Neural progenitor cell (in vitro differentiated cells): Measurements from ENCODE around the gene KBTBD6.

Experiments used
- EZH2phosphoT487 ChIP-seq: fragments of 200-600 bp; sonication (generic); IDR thresholded peaks from 2 replicates; pipeline ENCODE4 v1.6.1; 2017; ENCODE audit warnings: antibody characterized with exemption
- TF ChIP-seq, protein P1 (sequence below): fragments of 200-600 bp; sonication (generic); IDR thresholded peaks from 2 replicates; pipeline ENCODE4 v1.5.1; 2017; ENCODE audit warnings: antibody characterized with exemption, mild to moderate bottlenecking

DNA sequence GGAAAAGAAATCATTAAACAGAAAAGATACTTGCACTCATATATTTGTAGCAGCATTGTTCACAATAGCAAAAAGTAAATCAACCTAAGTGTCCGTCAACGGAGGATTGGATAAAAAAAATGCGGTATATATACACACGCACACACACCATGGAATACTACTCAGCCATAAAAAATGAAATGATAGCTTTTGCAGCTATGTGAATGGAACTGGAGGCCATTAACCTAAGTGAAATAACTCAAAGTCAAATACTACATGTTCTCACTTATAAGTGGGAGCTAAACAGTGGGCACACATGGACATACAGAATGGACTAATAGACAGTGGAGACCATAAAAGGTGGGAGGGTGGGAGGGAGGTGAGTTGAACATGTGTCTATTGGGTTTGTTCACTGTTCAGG, 52.9 kb downstream of the KBTBD6 start:
- TF ChIP-seq, protein P1, sequence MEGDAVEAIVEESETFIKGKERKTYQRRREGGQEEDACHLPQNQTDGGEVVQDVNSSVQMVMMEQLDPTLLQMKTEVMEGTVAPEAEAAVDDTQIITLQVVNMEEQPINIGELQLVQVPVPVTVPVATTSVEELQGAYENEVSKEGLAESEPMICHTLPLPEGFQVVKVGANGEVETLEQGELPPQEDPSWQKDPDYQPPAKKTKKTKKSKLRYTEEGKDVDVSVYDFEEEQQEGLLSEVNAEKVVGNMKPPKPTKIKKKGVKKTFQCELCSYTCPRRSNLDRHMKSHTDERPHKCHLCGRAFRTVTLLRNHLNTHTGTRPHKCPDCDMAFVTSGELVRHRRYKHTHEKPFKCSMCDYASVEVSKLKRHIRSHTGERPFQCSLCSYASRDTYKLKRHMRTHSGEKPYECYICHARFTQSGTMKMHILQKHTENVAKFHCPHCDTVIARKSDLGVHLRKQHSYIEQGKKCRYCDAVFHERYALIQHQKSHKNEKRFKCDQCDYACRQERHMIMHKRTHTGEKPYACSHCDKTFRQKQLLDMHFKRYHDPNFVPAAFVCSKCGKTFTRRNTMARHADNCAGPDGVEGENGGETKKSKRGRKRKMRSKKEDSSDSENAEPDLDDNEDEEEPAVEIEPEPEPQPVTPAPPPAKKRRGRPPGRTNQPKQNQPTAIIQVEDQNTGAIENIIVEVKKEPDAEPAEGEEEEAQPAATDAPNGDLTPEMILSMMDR: no peak
- no peak for TF ChIP-seq EZH2phosphoT487
